Measurements from ENCODE around the gene DNAH9. TPM values are rescaled to one million over a fixed set of nuclear protein-coding genes. Genes with fewer than 3 reads are reported as not detected.

The DNAH9 gene
- total RNA-seq, 2 donors from 2014 or later = not detected

- Histone ChIP-seq H3K4me3 (no peak overlapping the region), H3K36me3 (no peaks in the 10 kb centered on the region), H3K27me3 (replicated peaks; ENCODE audit: insufficient read depth) (no peaks in the 10 kb centered on the region), H3K9me3 (no peaks in the 10 kb centered on the region), H3K4me1 (ENCODE audit: control insufficient read depth in 1 of 2, low read depth in 2 of 2) (no peaks in the 10 kb centered on the region), H3K27ac (no peak overlapping the region)
- DNase-seq (ENCODE audit: low spot score) (no peak), ATAC-seq (ENCODE audit: insufficient number of reproducible peaks, low FRiP score, low read depth) (no peak)
- no peak for TF ChIP-seq CTCF (IDR thresholded peaks at IDR 0.05)
Observed at GRCh38 chr17:11554042-11554441, 44.2 kb upstream of the DNAH9 start.

- no peak overlapping the region for H3K27ac ChIP-seq
- no peak for TF ChIP-seq CTCF (IDR thresholded peaks at IDR 0.05)
- DNase-seq (ENCODE audit: low spot score) (no peak), ATAC-seq (ENCODE audit: insufficient number of reproducible peaks, low FRiP score, low read depth) (no peak)
- H3K9me3 ChIP-seq = no peaks in the 10 kb centered on the region
- H3K4me1 ChIP-seq (ENCODE audit: control insufficient read depth in 1 of 2, low read depth in 2 of 2) = no peaks in the 10 kb centered on the region
- H3K36me3 ChIP-seq = no peaks in the 10 kb centered on the region
- no peak overlapping the region for H3K4me3 ChIP-seq
- no peaks in the 10 kb centered on the region for H3K27me3 ChIP-seq (replicated peaks; ENCODE audit: insufficient read depth)
Observed at GRCh38 chr17:11554542-11554941, 43.7 kb upstream of the DNAH9 start.

- no peak for DNase-seq (ENCODE audit: low spot score)
Observed at GRCh38 chr17:11555530-11555929, 42.7 kb upstream of the DNAH9 start.

GRCh38 chr17:11557727-11558452 lies 40.4 kb upstream of the DNAH9 start:
- DNase-seq (ENCODE audit: low spot score) = no peak
- no peak for TF ChIP-seq CTCF (IDR thresholded peaks at IDR 0.05)

More at GRCh38 chr17:11555530-11555929, 42.7 kb upstream of the DNAH9 start:
- H3K4me3 ChIP-seq = no peak overlapping the region
- H3K27ac ChIP-seq = no peak overlapping the region
- no peak for ATAC-seq (ENCODE audit: insufficient number of reproducible peaks, low FRiP score, low read depth)
- no peaks in the 10 kb centered on the region for H3K9me3 ChIP-seq
- no peak for TF ChIP-seq CTCF (IDR thresholded peaks at IDR 0.05)
- no peaks in the 10 kb centered on the region for H3K4me1 ChIP-seq (ENCODE audit: control insufficient read depth in 1 of 2, low read depth in 2 of 2)
- no peaks in the 10 kb centered on the region for H3K36me3 ChIP-seq
- H3K27me3 ChIP-seq (replicated peaks; ENCODE audit: insufficient read depth) = no peaks in the 10 kb centered on the region

GRCh38 chr17:11558681-11559234 lies 39.5 kb upstream of the DNAH9 start:
- Histone ChIP-seq H3K9me3 (no peaks in the 10 kb centered on the region), H3K27ac (no peak overlapping the region), H3K36me3 (no peaks in the 10 kb centered on the region), H3K4me1 (ENCODE audit: control insufficient read depth in 1 of 2, low read depth in 2 of 2) (no peaks in the 10 kb centered on the region), H3K27me3 (replicated peaks; ENCODE audit: insufficient read depth) (no peaks in the 10 kb centered on the region), H3K4me3 (no peak overlapping the region)
- DNase-seq (ENCODE audit: low spot score) = no peak
- no peak for ATAC-seq (ENCODE audit: insufficient number of reproducible peaks, low FRiP score, low read depth)
- no peak for TF ChIP-seq CTCF (IDR thresholded peaks at IDR 0.05)

More at GRCh38 chr17:11557727-11558452, 40.4 kb upstream of the DNAH9 start:
- Histone ChIP-seq H3K27me3 (replicated peaks; ENCODE audit: insufficient read depth) (no peaks in the 10 kb centered on the region), H3K9me3 (no peaks in the 10 kb centered on the region), H3K4me1 (ENCODE audit: control insufficient read depth in 1 of 2, low read depth in 2 of 2) (no peaks in the 10 kb centered on the region), H3K4me3 (no peak overlapping the region), H3K36me3 (no peaks in the 10 kb centered on the region), H3K27ac (no peak overlapping the region)
- no peak for ATAC-seq (ENCODE audit: insufficient number of reproducible peaks, low FRiP score, low read depth)
